ENCODE results near the gene CXorf51A. TPM values are rescaled to one million over a fixed set of nuclear protein-coding genes. Genes with fewer than 3 reads are reported as not detected.
"Not testable (repeated sequence)": the region's sequence is repeated elsewhere in the genome, so short reads cannot be mapped to it uniquely, and the experiment has no call there.

CXorf51A gene
- total RNA-seq, 1 experiment from 2014 or later, result not detected

DNA sequence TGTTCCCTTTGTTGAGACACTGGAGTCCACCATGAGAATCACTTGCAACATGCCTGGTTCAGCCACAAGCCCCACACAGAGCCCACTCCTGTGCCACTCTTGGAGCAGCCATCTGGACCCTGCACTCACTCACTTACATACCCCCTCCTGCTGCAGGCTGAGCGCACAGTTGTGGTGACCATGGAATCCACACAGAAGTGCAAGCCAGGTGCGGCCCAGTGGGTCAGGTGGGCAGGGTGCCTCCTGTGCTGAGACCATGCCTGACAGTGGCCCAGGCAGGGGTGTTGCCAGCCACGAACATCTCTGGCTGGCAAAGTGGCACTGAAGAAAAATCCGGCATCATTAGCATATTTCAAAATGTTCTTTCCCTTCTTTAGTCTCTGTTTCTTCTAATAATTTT is 17.4 kb upstream of the CXorf51A start:
- ChIA-PET CTCF (no interaction called here), POLR2A (no interaction called here)
- no peaks in the 10 kb centered on the region for H3K4me1 ChIP-seq (ENCODE audit: control insufficient read depth, insufficient read depth, low read length)
- H3K27me3 ChIP-seq (ENCODE audit: control insufficient read depth, insufficient read depth, low read length), result no peaks in the 10 kb centered on the region
- no TSS peak for BruUV-seq (replicated peaks)
- no peak for ATAC-seq
- no peaks in the 10 kb centered on the region for H3K36me3 ChIP-seq (ENCODE audit: control insufficient read depth, insufficient read depth, low read length)
- in situ Hi-C loops (cut with HindIII; ENCODE audit: low pct_unique_long_range_greater_than_20kb, low sequenced_read_pairs), result no loop called here
- H3K27ac ChIP-seq (ENCODE audit: low read length), result no peak overlapping the region
- TF ChIP-seq TCF7L2 (IDR thresholded peaks at IDR 0.05; ENCODE audit: low read depth, low read length) (no peak), REST (IDR thresholded peaks at IDR 0.05; ENCODE audit: insufficient read depth in 1 of 2, low read depth in 2 of 2, low read length in 1 of 2) (no peak)
- DNase-seq (ENCODE audit: low read depth, low spot score), result no peak
- no peak overlapping the region for H3K4me3 ChIP-seq (ENCODE audit: low read depth in 2 of 2, low read length in 2 of 2)
- no peaks in the 10 kb centered on the region for H3K9me3 ChIP-seq (ENCODE audit: control insufficient read depth, insufficient read depth, low read depth, low read length)
- intact Hi-C loops (cut with micrococcal nuclease; ENCODE audit: unreplicated experiment), result no loop called here

- H3K9me3 ChIP-seq (ENCODE audit: control insufficient read depth, insufficient read depth, low read depth, low read length); H3K27me3 ChIP-seq (ENCODE audit: control insufficient read depth, insufficient read depth, low read length); intact Hi-C loops (cut with micrococcal nuclease; ENCODE audit: unreplicated experiment); H3K4me3 ChIP-seq (ENCODE audit: low read depth in 2 of 2, low read length in 2 of 2); POLR2A ChIA-PET; BruUV-seq (replicated peaks); DNase-seq (ENCODE audit: low read depth, low spot score); H3K27ac ChIP-seq (ENCODE audit: low read length); H3K4me1 ChIP-seq (ENCODE audit: control insufficient read depth, insufficient read depth, low read length); CTCF ChIA-PET; H3K36me3 ChIP-seq (ENCODE audit: control insufficient read depth, insufficient read depth, low read length); in situ Hi-C loops (cut with HindIII; ENCODE audit: low pct_unique_long_range_greater_than_20kb, low sequenced_read_pairs); ATAC-seq: not testable (repeated sequence)
Measured at GRCh38 chrX:146809471-146809870, 5.1 kb downstream of the CXorf51A start, which contains the start of gene CXorf51B. CXorf51B (plus strand) TSS chrX:146809771; CDS start chrX:146809792, 21 bp downstream.

Other genes starting within 250 kb of the CXorf51A start
- gene CXorf51B, start 5.0 kb downstream of the CXorf51A start, total RNA-seq (2021; ENCODE audit: unreplicated experiment), result not detected

Data from Panc1 (cell line).